GM12892 (cell line): Measurements from ENCODE around the gene MTCL1.

Source experiments
- POLR2A ChIP-seq: IDR thresholded peaks from 2 replicates; pipeline ENCODE4 v1.6.1; 2011; ENCODE audit warnings: low read depth, low read length, control low read depth
- POLR2AphosphoS5 ChIP-seq: IDR thresholded peaks from 2 replicates; pipeline ENCODE4 v1.6.1; 2011; ENCODE audit warnings: low read depth, low read length, control low read depth
- TAF1 ChIP-seq: IDR thresholded peaks from 2 replicates; pipeline ENCODE4 v1.6.1; 2011; ENCODE audit warnings: low read depth, mild to moderate bottlenecking, control low read depth, low read length, borderline replicate concordance

- TF ChIP-seq POLR2A (no peak), POLR2AphosphoS5 (no peak), TAF1 (no peak)
These were observed 107.3 kb downstream of the MTCL1 start for GRCh38 chr18:8812631-8813030.
